Tibial artery (tissue), 4 donors: Measurements from ENCODE around the gene BAG1.

ENCODE experiments used
- DNase-seq, 2 donors: peaks; one replicate each; pipeline ENCODE4 v3.0.0-alpha.2; 2019
- H3K27ac ChIP-seq, 2 donors: fragments of 200-600 bp; sonication (generic) in 1 of 2; 1 replicate in 1 of 2; 2 replicates in 1 of 2; pipeline ENCODE4 v1.5.1; 2018 to 2019; ENCODE audit warnings: mild to moderate bottlenecking in 1 of 2
- H3K27me3 ChIP-seq, 2 donors: fragments of 200-600 bp; sonication (generic) in 1 of 2; one replicate each; pipeline versions ENCODE4 v1.5.1 to v1.6.0; 2016 to 2019
- H3K36me3 ChIP-seq, 3 donors: fragments of 200-600 bp; sonication (generic) in 2 of 3; one replicate each; pipeline ENCODE4 v1.5.1; 2016 to 2019; ENCODE audit warnings: mild to moderate bottlenecking in 2 of 3
- H3K4me1 ChIP-seq, 4 donors: fragments of 200-600 bp; sonication (generic) in 2 of 4; 1 replicate in 3 of 4; 2 replicates in 1 of 4; pipeline ENCODE4 v1.5.1; 2016 to 2019
- H3K4me3 ChIP-seq, 2 donors: fragments of 200-600 bp; sonication (generic) in 1 of 2; 1 replicate in 1 of 2; 2 replicates in 1 of 2; pipeline ENCODE4 v1.5.1; 2018 to 2019; ENCODE audit warnings: mild to moderate bottlenecking in 2 of 2
- H3K9me3 ChIP-seq, 3 donors: fragments of 200-600 bp; sonication (generic) in 1 of 3; one replicate each; pipeline ENCODE4 v1.5.1; 2016 to 2019
- CTCF ChIP-seq, 2 experiments: fragments of 200-600 bp in 1 of 2; fragments of 450-650 bp in 1 of 2; IDR thresholded peaks; one replicate each; pipeline ENCODE4 v1.5.1; 2017 to 2019; ENCODE audit warnings: antibody characterized with exemption in 2 of 2, mild to moderate bottlenecking in 1 of 2, moderate library complexity in 1 of 2
- intact Hi-C: fragments of 100-400 bp; cut with DNase I; formaldehyde crosslinking; loops from one replicate; pipeline ENCODE4 v1.15.0; 2023; ENCODE audit warnings: low total_unique reads

BAG1 gene

GRCh38 chr9:33270146-33270545, 5.6 kb upstream of the BAG1 start:
- Histone ChIP-seq H3K36me3 (peaks cover 45 to 86% (median 73%) of the 10 kb centered on the region in 3 donors), H3K27me3 (no peaks in the 10 kb centered on the region), H3K4me3 (no peak overlapping the region), H3K27ac (no peak overlapping the region), H3K4me1 (peaks cover 0 to 16% (median 12%) of the 10 kb centered on the region in 4 donors), H3K9me3 (no peaks in the 10 kb centered on the region)
- intact Hi-C loops, result no loop called here
- TF ChIP-seq CTCF (IDR thresholded peaks at IDR 0.05), result no peak
- DNase-seq, result no peak

DNA sequence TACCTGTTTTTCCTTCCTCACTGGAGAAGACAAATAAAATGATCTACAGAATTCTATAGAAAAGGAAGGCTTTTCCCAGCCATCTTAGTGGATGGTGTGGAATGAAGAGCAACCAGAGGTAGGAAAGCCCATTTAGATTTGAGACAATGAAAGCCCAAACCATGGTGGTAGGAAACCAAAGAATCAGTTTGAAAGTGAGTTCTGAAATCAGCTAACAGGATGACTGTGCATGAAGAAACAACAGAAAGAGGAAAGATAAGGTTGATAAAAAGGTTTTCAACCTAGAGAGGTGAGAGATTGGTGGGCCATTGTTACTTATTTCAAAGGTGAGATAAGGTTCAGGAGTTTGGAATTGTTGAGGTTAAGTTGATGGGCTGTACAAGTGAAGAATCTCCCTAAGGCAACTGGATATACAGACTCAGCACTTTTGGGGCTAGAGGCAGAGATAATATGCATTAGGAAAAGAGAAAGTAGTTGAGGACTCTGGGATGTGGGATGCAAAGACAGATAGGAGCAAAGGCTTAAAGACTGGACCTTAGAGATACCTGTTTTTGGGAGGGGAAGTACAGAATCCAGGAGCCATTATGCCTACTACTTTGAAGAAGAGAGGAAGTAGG, 2.8 kb upstream of the BAG1 start:
- Histone ChIP-seq H3K4me1 (peaks cover 0 to 27% (median 25%) of the 10 kb centered on the region in 4 donors), H3K9me3 (no peaks in the 10 kb centered on the region), H3K4me3 (no peak overlapping the region), H3K27ac (no peak overlapping the region), H3K36me3 (peaks cover 31 to 60% (median 54%) of the 10 kb centered on the region in 3 donors), H3K27me3 (no peaks in the 10 kb centered on the region)
- TF ChIP-seq CTCF (IDR thresholded peaks at IDR 0.05), result no peak
- no peak for DNase-seq
- intact Hi-C loops, result no loop called here

DNA sequence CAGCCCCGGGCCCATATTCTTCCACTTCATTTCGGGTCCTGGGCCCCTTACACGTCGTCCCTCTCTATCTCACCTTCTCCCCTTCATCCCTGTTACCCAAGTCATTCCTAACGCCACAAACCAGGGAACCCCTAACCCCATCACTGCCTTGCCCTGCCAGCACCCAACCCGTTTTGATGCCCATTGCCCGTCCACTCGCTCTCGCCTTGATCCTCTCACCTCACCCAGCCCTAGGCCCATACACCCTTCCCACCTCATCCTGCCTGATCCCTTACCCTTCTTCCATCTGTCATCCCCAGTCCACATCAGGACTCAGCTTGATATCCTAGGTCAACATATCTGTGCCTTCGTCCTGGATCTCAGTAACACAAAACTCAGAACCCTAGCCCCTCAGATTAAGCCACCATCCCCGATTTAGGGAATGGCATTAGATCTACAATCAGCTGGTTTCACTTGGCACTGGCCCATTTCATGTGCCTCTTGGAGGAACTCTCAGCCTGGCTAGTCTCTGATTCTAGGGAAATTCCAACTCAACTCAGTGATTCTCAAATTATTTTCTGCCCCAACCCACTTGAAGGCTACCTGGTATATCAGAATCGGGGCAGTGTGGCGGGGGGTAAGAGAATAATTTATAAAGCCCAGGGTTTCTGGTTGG, 830 bp upstream of the BAG1 start:
- TF ChIP-seq CTCF (IDR thresholded peaks at IDR 0.05), result no peak
- intact Hi-C loops, result no loop called here
- Histone ChIP-seq H3K27me3 (no peaks in the 10 kb centered on the region), H3K4me1 (peaks cover 0 to 27% (median 25%) of the 10 kb centered on the region in 4 donors), H3K9me3 (no peaks in the 10 kb centered on the region), H3K4me3 (peak overlapping the region; percentile 85 to 100), H3K36me3 (peaks cover 29 to 60% (median 54%) of the 10 kb centered on the region in 3 donors), H3K27ac (peak overlapping the region; percentile 89 to 93)
- no peak for DNase-seq

DNA sequence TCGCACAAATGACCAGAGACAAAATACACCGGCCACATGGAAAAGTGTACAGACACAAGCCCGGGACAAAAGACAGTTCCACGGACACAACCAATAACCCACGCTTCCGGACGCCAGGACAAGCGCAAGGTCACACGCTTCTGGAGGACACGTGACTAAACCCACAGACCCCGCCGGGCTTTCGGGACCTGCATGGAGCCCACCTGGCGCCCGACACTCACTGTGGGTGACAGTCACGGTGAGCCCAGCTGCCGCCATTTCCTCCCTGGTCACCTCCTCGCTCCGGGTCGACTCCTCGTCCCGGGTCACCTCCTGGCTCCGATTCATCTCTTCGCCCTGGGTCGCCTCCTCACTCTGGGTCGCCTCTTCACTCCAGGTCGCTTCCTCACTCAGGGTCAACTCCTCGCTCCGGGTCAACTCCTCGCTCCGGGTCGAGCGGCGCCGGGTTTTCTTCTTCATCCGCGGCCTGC, 470 bp downstream of the BAG1 start:
- Histone ChIP-seq H3K27ac (peak overlapping the region; percentile 89 to 93), H3K4me3 (peak overlapping the region; percentile 85 to 100), H3K36me3 (peaks cover 28 to 60% (median 54%) of the 10 kb centered on the region in 3 donors), H3K27me3 (no peaks in the 10 kb centered on the region), H3K4me1 (peaks cover 0 to 27% (median 25%) of the 10 kb centered on the region in 4 donors), H3K9me3 (no peaks in the 10 kb centered on the region)
- TF ChIP-seq CTCF (IDR thresholded peaks at IDR 0.05), result no peak
- intact Hi-C loops, result no loop called here
- peak; percentile 67 to 80 for DNase-seq

DNA sequence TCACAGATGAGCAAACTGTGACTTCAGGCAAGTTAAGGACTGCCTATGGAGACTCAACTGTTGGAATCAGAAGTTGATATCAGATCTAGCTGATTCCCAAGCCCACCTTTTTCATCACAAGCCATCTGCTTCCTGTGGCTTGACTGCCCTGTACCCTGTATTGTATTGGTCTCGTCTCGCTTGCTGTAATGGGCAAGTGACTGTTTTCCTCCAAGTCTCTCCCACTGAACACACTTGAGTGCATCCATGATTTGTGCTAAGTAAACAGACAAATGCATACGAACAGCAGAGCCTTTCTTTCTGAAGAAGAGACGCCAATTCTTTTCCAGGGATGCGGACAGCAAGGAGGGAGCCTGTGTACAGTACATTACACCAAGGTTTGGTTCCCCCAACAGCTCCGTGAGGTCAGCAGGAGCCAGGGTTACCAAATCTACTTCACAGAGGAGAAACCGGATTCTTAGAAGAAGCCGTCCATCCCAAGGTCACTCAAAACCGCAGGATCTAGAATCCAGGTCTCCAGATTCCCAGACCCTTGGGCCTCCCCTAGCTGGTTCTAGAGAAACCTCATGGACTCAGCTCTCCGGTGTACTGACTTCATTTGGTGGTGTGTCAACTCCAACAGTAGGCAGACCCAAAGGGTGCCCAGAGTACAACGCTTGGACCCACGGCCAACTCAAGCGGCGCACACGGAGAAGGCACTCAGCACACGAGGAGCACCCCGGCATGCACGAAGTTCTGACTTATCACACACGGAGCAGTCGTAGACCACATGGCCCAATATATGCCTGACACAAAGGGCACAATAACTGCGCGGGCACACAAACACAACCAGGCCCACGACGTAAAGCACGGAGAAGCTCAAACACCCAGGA, 1.1 kb downstream of the BAG1 start:
- Histone ChIP-seq H3K27ac (peak overlapping the region; percentile 89 to 93), H3K27me3 (no peaks in the 10 kb centered on the region), H3K9me3 (no peaks in the 10 kb centered on the region), H3K36me3 (peaks cover 34 to 60% (median 58%) of the 10 kb centered on the region in 3 donors), H3K4me1 (peaks cover 0 to 27% (median 25%) of the 10 kb centered on the region in 4 donors), H3K4me3 (peak overlapping the region; percentile 85 to 100)
- peak in 1 of 2 donors; percentile 23 for DNase-seq
- no peak for TF ChIP-seq CTCF (IDR thresholded peaks at IDR 0.05)
- intact Hi-C loops, result no loop called here
